Stimulated activated CD4-positive, alpha-beta T cell treated with anti-CD3 and anti-CD28 coated beads, Interleukin-4, amount 100 ng/mL, for 4 hours (primary cell): Measurements from ENCODE around the gene CHSY3.
"Not testable (repeated sequence)": the region's sequence is repeated elsewhere in the genome, so short reads cannot be mapped to it uniquely, and the experiment has no call there.

Experiments used
- DNase-seq, 2 experiments: peaks; one replicate each; pipeline ENCODE4 v3.0.0-alpha.2; 2020

CHSY3 gene

GRCh38 chr5:130171699-130172098 lies 267.4 kb downstream of the CHSY3 start:
- no peak for DNase-seq

- DNase-seq, result no peak
Measured at GRCh38 chr5:130183115-130183514, 278.9 kb downstream of the CHSY3 start.

GRCh38 chr5:130189961-130190360 lies 285.7 kb downstream of the CHSY3 start:
- no peak for DNase-seq

- no peak for DNase-seq
Measured at GRCh38 chr5:130198927-130199326, 294.7 kb downstream of the CHSY3 start.

GRCh38 chr5:130206686-130207085 lies 302.4 kb downstream of the CHSY3 start:
- DNase-seq, result no peak

- no peak for DNase-seq
Measured at GRCh38 chr5:130213607-130214006, 309.3 kb downstream of the CHSY3 start.

GRCh38 chr5:130216286-130216685 lies 312.0 kb downstream of the CHSY3 start:
- DNase-seq, result no peak

GRCh38 chr5:130222573-130222972 lies 318.3 kb downstream of the CHSY3 start:
- DNase-seq, result no peak

- not testable (repeated sequence) for DNase-seq
Measured at GRCh38 chr5:130226556-130226955, 322.3 kb downstream of the CHSY3 start.

GRCh38 chr5:130227699-130228098 lies 323.4 kb downstream of the CHSY3 start:
- no peak for DNase-seq

GRCh38 chr5:130231786-130232185 lies 327.5 kb downstream of the CHSY3 start:
- DNase-seq, result no peak

- DNase-seq, result no peak
Measured at GRCh38 chr5:130234816-130235215, 330.6 kb downstream of the CHSY3 start.
